Measurements from ENCODE around the gene ARID4A. TPM values are rescaled to one million over a fixed set of nuclear protein-coding genes. Genes with fewer than 3 reads are reported as not detected.

ARID4A gene
- total and polyA plus RNA-seq, 2 of the 13 experiments (the other 11 are each of a cell fraction or from before 2014, with no cell fraction given) = 7.2 to 9.7 TPM

DNA sequence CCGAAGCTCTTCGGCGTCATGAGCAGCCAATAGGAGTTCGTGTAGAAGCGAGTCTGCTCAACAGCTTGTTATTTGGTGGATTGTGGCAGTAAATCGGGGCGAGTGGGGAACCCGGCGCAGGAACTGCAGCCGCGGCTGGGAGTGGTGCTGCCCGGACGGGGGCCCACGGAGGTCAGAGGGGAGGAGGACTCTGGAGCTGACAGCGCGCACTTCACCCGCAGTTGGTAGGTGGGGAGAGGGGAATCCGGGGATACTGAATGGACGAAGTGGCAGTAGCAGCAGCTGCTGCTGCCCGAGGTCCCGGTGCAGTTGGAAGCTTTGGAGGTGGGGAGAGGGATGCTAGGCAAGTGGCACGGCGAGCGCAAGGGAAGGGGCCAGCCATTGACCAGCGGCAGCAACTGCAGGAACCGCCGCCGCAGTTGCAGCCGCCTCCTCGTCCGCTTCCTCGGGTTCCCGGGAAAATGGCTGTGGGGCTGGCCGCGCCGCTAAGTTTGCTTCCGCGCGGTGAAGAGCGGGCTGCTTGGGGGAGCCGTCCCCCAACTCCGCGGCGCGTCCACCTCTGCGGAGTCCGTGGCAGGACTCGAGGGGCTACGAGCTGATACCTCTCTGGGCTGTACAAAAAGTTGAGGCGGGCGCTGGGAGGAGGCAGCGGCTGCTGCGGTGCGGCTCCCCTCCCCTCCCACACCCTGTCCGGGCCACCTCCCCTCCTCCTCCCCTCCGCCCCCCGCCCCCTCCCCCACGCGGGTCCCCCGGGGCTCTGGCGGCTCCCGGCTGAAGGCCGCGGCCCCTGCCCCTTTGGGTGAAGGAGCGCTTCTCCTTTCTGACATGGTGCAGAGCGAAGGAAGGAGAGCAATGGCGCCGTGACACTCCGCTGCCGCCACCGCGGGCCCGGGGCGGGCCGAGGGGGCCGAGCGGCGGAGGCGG lies at the start of gene ARID4A (continued):
- TF ChIP-seq, protein P1, sequence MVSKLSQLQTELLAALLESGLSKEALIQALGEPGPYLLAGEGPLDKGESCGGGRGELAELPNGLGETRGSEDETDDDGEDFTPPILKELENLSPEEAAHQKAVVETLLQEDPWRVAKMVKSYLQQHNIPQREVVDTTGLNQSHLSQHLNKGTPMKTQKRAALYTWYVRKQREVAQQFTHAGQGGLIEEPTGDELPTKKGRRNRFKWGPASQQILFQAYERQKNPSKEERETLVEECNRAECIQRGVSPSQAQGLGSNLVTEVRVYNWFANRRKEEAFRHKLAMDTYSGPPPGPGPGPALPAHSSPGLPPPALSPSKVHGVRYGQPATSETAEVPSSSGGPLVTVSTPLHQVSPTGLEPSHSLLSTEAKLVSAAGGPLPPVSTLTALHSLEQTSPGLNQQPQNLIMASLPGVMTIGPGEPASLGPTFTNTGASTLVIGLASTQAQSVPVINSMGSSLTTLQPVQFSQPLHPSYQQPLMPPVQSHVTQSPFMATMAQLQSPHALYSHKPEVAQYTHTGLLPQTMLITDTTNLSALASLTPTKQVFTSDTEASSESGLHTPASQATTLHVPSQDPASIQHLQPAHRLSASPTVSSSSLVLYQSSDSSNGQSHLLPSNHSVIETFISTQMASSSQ (IDR thresholded peaks at IDR 0.05; ENCODE audit: low read depth) = no peak
- TF ChIP-seq, protein P1 (CRISPR knock-in tag; IDR thresholded peaks at IDR 0.05; ENCODE audit: borderline replicate concordance) = 0 out of 2 replicates have a peak, but pooled peaks have one; percentile 4
- TF ChIP-seq NR2C2 (CRISPR knock-in tag; IDR thresholded peaks at IDR 0.05; ENCODE audit: borderline replicate concordance) (no peak), CEBPG (CRISPR knock-in tag; IDR thresholded peaks at IDR 0.05) (no peak), ZNF749 (CRISPR knock-in tag; IDR thresholded peaks at IDR 0.05; ENCODE audit: borderline replicate concordance) (no peak), ZMYM2 (CRISPR knock-in tag; IDR thresholded peaks at IDR 0.05) (no peak), ZNF746 (CRISPR knock-in tag; IDR thresholded peaks at IDR 0.05) (no peak), TBX2 (CRISPR knock-in tag; IDR thresholded peaks at IDR 0.05; ENCODE audit: borderline replicate concordance) (no peak), RAD21 (CRISPR knock-in tag; IDR thresholded peaks at IDR 0.05) (peak; percentile 44; the same call in 1 of the 2 replicates), ZNF577 (CRISPR knock-in tag; IDR thresholded peaks at IDR 0.05; ENCODE audit: borderline replicate concordance, low read depth) (no peak), NONO (IDR thresholded peaks at IDR 0.05) (no peak), NONO (CRISPR knock-in tag; conservative IDR thresholded peaks at IDR 0.05) (peak; percentile 66), ZC3H4 (CRISPR knock-in tag; IDR thresholded peaks at IDR 0.05; ENCODE audit: borderline replicate concordance) (no peak), BRD4 (CRISPR knock-in tag; IDR thresholded peaks at IDR 0.05) (peak; percentile 65), TARDBP (CRISPR knock-in tag; IDR thresholded peaks at IDR 0.05) (peak; percentile 40; the same call in 1 of the 2 replicates), ZNF143 (CRISPR knock-in tag; IDR thresholded peaks at IDR 0.05) (no peak), CHCHD3 (CRISPR knock-in tag; IDR thresholded peaks at IDR 0.05) (no peak), HMG20B (CRISPR knock-in tag; conservative IDR thresholded peaks at IDR 0.05) (peak; percentile 41; the same call in 1 of the 2 replicates), SAFB2 (CRISPR knock-in tag; IDR thresholded peaks at IDR 0.05; ENCODE audit: borderline replicate concordance, low read depth) (0 out of 2 replicates have a peak, but pooled peaks have one; percentile 5), THYN1 (CRISPR knock-in tag; IDR thresholded peaks at IDR 0.05; ENCODE audit: borderline replicate concordance, low read depth) (no peak), POGZ (CRISPR knock-in tag; IDR thresholded peaks at IDR 0.05) (0 out of 2 replicates have a peak, but pooled peaks have one; percentile 63), BRF2 (CRISPR knock-in tag; IDR thresholded peaks at IDR 0.05) (no peak), KDM5A (IDR thresholded peaks at IDR 0.05; ENCODE audit: borderline replicate concordance, low read length) (peak; percentile 67; the same call in 1 of the 2 replicates)
- TF ChIP-seq, protein P2, sequence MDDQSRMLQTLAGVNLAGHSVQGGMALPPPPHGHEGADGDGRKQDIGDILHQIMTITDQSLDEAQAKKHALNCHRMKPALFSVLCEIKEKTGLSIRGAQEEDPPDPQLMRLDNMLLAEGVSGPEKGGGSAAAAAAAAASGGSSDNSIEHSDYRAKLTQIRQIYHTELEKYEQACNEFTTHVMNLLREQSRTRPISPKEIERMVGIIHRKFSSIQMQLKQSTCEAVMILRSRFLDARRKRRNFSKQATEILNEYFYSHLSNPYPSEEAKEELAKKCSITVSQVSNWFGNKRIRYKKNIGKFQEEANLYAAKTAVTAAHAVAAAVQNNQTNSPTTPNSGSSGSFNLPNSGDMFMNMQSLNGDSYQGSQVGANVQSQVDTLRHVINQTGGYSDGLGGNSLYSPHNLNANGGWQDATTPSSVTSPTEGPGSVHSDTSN (CRISPR knock-in tag; IDR thresholded peaks at IDR 0.05; ENCODE audit: borderline replicate concordance) = no peak

Measured in HepG2 (cell line).